Purkinje cell (primary cell): ENCODE results near the gene BEST2. TPM values are rescaled to one million over a fixed set of nuclear protein-coding genes. Genes with fewer than 3 reads are reported as not detected.

Experiments
- polyA plus RNA-seq: library from polyadenylated mRNA; unstranded; fragments of >200 nt; fragmentation: Nextera tagmentation; gene quantifications from 2 replicates; pipeline ENCODE4 v1.2.1, GENCODE V29; 2014

BEST2 gene
- not detected in 2 replicates for polyA plus RNA-seq

DNA sequence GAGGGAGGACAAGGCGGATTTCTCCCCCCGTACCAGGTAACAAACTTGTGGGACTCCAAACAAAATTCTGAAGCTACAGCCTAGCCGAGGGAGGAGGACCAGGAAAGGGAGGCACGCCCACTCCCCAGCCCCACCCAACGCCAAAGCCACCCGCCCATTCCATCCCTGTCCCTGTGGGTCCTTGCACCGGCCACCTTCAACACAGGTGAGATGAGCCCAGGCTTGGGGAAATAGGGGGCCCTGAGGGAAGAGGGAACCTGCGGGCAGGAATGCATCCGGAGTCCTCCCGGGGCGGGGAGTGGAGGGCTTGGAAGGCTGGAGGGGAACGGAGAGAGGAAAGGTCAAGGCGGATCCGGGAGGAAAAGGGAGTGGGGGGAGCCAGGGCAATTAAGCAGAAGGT lies at the start of gene BEST2:
Gene BEST2 (plus strand): TSS at position 157 of the 400 bp plus-strand sequence. CDS start 802 bp downstream, outside the sequence.

DNA sequence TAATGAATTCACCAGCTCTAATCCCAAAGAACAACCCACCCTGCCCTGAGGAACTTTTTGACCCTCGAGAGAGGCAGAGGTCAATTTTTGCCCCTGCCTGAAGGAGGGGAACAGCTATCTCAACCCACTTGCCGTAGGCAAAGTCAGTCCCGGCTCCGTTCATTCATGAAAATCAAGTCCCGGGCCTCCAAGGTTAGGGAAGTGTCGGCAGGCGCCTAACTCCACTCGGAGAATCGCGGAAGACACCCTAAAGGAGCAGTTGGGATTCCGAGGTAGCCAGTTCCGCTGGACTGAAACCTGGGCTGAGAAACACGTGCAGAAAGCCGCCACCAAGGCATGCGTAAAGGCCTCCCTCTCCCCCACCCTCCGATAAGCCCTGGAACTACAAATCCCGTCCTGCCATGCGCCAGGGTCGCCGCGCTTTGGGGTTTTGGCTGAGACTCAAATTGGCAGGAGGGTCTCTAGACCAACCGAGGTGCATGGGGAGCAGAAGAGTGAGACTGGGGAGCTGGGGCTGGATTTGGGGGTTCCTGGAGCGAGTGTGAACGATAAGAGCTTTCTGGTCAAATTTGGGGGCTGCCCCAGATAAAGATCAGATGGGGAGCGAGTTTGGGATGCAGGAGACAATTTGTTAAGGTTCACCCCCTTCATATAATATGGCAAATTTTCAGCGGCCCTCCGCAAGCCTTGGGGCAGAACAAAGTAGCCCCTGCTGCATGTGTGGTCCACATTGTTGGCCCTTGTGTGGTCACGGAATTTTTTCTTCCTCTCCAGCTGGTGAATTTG lies 27.8 kb upstream of the BEST2 start, which contains the start of gene TNPO2:
Gene TNPO2 (minus strand): TSS at position 292 of the 786 bp plus-strand sequence. CDS start 2,955 bp downstream, outside the sequence.

DNA sequence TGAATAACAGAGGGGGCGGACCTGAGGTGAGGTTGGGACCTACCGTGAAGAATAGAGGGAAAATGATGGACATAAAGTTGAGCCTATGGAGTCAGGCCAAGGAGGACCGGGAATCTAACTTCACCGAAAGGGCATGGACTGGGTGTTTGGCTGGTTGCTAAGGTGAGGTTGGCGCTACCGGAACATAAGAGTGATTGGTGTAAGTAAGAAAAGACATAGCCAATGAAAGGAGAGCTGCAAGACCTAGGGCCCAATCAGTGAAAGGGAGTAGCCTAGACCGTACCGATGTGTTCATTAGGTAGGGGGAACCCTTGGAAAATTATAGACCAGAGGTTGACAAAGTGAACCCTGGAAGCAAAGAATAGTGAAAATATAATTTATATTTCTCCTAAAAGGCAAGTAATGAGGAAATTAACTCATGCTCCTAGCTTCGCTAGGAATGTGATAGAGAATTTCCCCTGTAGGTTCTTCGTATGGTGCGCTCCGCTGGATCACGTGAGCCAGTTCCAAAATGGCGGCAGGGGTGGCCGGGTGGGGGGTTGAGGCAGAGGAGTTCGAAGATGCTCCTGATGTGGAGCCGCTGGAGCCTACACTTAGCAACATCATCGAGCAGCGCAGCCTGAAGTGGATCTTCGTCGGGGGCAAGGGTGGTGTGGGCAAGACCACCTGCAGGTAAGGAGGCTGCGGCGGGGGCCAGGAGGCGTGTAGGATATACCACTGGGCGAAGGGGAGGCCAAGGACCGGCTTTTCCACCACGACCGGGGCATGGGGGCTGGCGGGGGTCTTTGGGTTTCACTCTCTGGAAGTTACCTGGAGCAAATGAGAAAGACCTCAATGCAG lies 14.4 kb upstream of the BEST2 start, which contains the start of gene GET3:
Gene GET3 (plus strand): TSS at position 503 of the 840 bp plus-strand sequence. CDS start 9 bp downstream, at position 512.

DNA sequence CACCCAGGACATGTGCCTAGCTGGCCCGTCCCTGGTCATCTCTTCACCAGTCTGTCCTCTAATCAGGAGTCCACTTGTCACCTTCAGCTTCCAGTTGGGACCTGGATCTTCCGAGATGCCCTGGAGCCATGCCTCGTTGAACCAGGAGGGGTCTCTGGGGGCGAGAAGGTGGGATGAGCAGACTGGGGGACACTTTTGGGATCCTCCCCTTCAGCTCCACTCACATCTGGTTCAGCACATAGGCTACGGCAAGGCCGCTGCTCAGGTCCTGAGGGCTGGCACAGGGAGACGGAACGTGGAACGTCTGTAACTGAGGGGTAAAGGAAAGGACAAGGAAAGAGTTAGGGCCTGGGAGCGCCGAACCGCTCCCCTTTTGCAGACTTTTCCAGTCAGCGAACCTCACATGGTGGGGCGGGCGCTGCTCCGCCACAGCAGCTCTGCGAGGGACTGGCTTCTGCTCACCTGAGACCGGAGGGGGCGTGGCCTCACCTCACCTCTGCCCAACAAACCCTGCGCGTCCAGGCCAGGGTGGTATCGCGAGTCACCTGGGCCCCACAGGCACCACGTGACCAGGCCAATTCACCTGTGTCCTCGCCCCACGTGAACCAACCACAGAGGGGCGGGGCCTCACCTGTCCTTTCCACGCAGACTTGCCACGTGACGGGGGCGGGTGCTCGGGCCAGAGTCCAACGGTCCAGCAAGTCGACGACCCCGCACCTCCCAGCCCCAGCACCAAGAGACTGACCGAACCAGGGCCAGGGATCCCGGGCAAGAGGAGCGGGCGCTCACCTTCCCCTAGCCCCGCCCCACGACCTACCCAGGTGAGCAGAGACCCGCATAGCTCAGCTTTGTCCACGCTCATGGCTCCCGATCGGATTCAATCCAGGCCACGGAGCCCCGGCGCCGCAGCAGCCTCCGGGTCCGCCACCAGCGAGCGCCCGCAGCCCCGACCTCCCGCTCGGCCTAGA lies 23.3 kb downstream of the BEST2 start, which contains the start of gene HOOK2:
Gene HOOK2 (minus strand): TSS at position 965 of the 968 bp plus-strand sequence. CDS start 103 bp downstream, at position 862.

DNA sequence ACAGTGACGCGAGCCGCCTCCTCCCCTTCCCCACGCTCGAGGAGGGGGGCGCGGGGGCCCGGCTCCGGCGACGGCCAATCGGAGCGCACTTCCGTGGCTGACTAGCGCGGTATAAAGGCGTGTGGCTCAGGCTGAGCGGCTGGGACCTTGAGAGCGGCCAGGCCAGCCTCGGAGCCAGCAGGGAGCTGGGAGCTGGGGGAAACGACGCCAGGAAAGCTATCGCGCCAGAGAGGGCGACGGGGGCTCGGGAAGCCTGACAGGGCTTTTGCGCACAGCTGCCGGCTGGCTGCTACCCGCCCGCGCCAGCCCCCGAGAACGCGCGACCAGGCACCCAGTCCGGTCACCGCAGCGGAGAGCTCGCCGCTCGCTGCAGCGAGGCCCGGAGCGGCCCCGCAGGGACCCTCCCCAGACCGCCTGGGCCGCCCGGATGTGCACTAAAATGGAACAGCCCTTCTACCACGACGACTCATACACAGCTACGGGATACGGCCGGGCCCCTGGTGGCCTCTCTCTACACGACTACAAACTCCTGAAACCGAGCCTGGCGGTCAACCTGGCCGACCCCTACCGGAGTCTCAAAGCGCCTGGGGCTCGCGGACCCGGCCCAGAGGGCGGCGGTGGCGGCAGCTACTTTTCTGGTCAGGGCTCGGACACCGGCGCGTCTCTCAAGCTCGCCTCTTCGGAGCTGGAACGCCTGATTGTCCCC lies 39.9 kb downstream of the BEST2 start, which contains the start of gene JUNB:
Gene JUNB (plus strand): TSS at position 142 of the 706 bp plus-strand sequence. CDS start 286 bp downstream, at position 428.

DNA sequence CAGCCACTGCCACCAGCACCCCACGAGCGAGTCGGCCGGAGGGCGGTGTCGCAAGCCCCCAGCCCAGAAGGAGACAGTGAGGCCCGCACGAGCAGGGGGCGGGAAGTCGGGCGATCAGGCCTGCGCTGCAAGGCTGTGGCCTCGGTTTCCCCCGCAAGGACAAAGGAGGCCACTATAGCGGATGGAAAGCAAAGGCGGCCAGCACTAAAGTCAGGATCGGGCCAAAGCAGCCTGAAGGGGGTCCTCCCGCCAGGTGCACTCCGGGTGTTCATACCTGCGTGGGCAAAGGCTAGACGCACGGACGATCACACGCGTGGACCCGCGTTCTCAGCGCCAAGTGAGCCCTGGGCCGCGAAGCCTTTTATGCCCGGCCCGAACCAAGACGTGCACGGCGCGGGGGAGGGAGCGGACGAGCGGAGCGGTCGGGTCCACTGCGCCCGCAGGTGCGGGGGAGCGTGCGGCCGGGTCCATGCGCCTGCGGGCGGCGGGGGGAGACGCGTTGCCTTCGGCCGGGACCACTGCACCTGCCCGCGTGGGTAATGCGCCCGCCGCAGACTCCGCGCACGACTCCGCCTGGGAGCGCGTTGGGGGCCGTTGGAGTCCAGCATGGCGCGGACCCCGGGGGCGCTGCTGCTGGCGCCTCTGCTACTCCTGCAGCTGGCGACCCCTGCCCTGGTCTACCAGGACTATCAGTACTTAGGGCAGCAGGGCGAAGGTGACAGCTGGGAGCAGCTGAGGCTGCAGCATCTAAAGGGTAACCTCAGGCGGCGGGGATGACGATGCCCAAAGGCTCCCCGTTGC lies 50.1 kb downstream of the BEST2 start, which contains the start of the genes PRDX2 and THSD8:
Gene PRDX2 (minus strand): TSS at position 335 of the 801 bp plus-strand sequence. CDS start 539 bp downstream, outside the sequence.
Gene THSD8 (plus strand): TSS at position 604 of the 801 bp plus-strand sequence. CDS start 3 bp downstream, at position 607.

DNA sequence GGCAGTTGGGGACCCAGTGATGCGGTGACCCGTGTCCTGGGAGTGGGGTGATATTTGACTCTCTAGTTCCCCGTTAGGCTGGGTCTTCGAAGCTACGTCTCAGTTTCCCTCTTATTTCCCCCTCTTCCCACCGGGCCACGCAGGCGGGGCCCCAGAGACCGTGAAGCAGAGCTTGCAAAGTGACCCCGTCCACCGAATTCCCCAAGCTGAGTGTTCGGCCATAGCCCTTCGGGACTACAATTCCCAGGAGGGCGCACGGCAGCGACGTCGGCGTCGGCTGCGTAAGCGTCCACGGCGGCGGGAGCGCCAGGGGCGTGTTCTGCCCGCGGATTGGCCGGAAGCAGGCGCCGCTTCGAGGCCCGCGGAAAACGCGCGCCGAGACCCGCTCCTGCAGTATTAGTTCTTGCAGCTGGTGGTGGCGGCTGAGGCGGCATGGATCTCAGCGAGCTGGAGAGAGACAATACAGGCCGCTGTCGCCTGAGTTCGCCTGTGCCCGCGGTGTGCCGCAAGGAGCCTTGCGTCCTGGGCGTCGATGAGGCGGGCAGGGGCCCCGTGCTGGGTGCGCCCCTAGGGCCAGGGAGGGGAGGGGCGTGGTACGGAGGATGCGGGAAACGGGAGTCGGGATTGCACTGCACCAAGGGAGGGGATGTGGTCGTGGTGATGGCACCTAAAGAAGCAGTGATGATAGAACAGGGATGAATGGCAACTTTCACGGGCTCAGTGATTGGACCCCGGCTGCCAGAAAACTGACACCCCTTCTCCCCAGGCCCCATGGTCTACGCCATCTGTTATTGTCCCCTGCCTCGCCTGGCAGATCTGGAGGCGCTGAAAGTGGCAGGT lies 54.9 kb downstream of the BEST2 start, which contains the start of gene RNASEH2A:
Gene RNASEH2A (plus strand): TSS at position 343 of the 840 bp plus-strand sequence. CDS start 90 bp downstream, at position 433.

Other genes starting within 250 kb of the BEST2 start
- 1.0 and 4.2 TPM in 2 replicates for gene ZNF564, start 200.3 kb upstream of the BEST2 start, polyA plus RNA-seq
- gene ZNF490, start 141.0 kb upstream of the BEST2 start, polyA plus RNA-seq, result 2.1 and 3.1 TPM in 2 replicates
- gene ZNF791, start 140.9 kb upstream of the BEST2 start, polyA plus RNA-seq, result 11.3 and 13.7 TPM in 2 replicates
- 2.5 TPM in 1 of 2 replicates, not detected in the other for gene MAN2B1, start 85.0 kb upstream of the BEST2 start, polyA plus RNA-seq
- 15.0 and 22.2 TPM in 2 replicates for gene WDR83, start 85.0 kb upstream of the BEST2 start, polyA plus RNA-seq
- 54.0 and 71.6 TPM in 2 replicates for gene DHPS, start 69.9 kb upstream of the BEST2 start, polyA plus RNA-seq
- gene GNG14, start 63.8 kb upstream of the BEST2 start, polyA plus RNA-seq, result not detected in 2 replicates
- gene FBXW9, start 55.2 kb upstream of the BEST2 start, polyA plus RNA-seq, result 0.31 and 0.50 TPM in 2 replicates
- 31.5 and 39.0 TPM in 2 replicates for gene TNPO2, start 27.9 kb upstream of the BEST2 start, polyA plus RNA-seq
- gene TRIR, start 17.1 kb upstream of the BEST2 start, polyA plus RNA-seq, result 64.1 and 73.9 TPM in 2 replicates
- 20.2 and 38.0 TPM in 2 replicates for gene GET3, start 14.3 kb upstream of the BEST2 start, polyA plus RNA-seq
- 16.2 and 27.2 TPM in 2 replicates for gene HOOK2, start 23.8 kb downstream of the BEST2 start, polyA plus RNA-seq
- gene JUNB, start 39.7 kb downstream of the BEST2 start, polyA plus RNA-seq, result 1.1 TPM in 1 of 2 replicates, not detected in the other
- 1,541 and 1,786 TPM in 2 replicates for gene PRDX2, start 50.0 kb downstream of the BEST2 start, polyA plus RNA-seq
- gene THSD8, start 50.3 kb downstream of the BEST2 start, polyA plus RNA-seq, result 3.0 TPM in 1 of 2 replicates, not detected in the other
- 0.42 and 6.5 TPM in 2 replicates for gene RNASEH2A, start 54.8 kb downstream of the BEST2 start, polyA plus RNA-seq
- gene RTBDN, start 82.8 kb downstream of the BEST2 start, polyA plus RNA-seq, result 8.2 TPM in 1 of 2 replicates, not detected in the other
- 2.5 and 5.0 TPM in 2 replicates for gene MAST1, start 86.7 kb downstream of the BEST2 start, polyA plus RNA-seq
- 1.5 and 2.8 TPM in 2 replicates for gene DNASE2, start 129.7 kb downstream of the BEST2 start, polyA plus RNA-seq
- gene KLF1, start 135.4 kb downstream of the BEST2 start, polyA plus RNA-seq, result not detected in 2 replicates
- gene GCDH, start 139.4 kb downstream of the BEST2 start, polyA plus RNA-seq, result 7.2 and 8.1 TPM in 2 replicates
- not detected in 2 replicates for gene SYCE2, start 167.5 kb downstream of the BEST2 start, polyA plus RNA-seq
- gene FARSA, start 181.9 kb downstream of the BEST2 start, polyA plus RNA-seq, result 39.0 and 40.7 TPM in 2 replicates
- gene CALR, start 186.8 kb downstream of the BEST2 start, polyA plus RNA-seq, result 1,157 and 1,633 TPM in 2 replicates
- gene RAD23A, start 194.1 kb downstream of the BEST2 start, polyA plus RNA-seq, result 35.9 and 39.6 TPM in 2 replicates
- gene GADD45GIP1, start 205.4 kb downstream of the BEST2 start, polyA plus RNA-seq, result 11.9 and 15.4 TPM in 2 replicates
- not detected in 2 replicates for gene DAND5, start 217.8 kb downstream of the BEST2 start, polyA plus RNA-seq
- 2.0 and 4.5 TPM in 2 replicates for gene NFIX, start 243.7 kb downstream of the BEST2 start, polyA plus RNA-seq